Heart right ventricle (tissue), 16 donors: ENCODE results near the gene PRKCQ. TPM values are rescaled to one million over a fixed set of nuclear protein-coding genes. Genes with fewer than 3 reads are reported as not detected.

Experiments used
- ATAC-seq, 8 donors: fragments of 200-7000 bp; cut with Tn5 transposase; one replicate each; pipeline ENCODE4 v1.9.1; 2020; ENCODE audit warnings: mild to moderate bottlenecking in 8 of 8, moderate library complexity in 8 of 8, moderate number of reproducible peaks in 1 of 8
- DNase-seq, 2 donors: peaks; one replicate each; pipeline ENCODE4 v3.0.0-alpha.2; 2020
- H3K27ac ChIP-seq, 10 donors: fragments of 200-600 bp; sonication (generic) in 2 of 10; one replicate each; pipeline versions ENCODE4 v1.5.0 to v1.8.0; 2020 to 2022; ENCODE audit warnings: mild to moderate bottlenecking in 3 of 10
- H3K27me3 ChIP-seq, 7 donors: fragments of 200-600 bp; one replicate each; pipeline ENCODE4 v1.8.0; 2021 to 2022; ENCODE audit warnings: mild to moderate bottlenecking in 2 of 7
- H3K36me3 ChIP-seq, 9 donors: fragments of 200-600 bp; sonication (generic) in 1 of 9; one replicate each; pipeline versions ENCODE4 v1.5.0 to v1.8.0; 2020 to 2022; ENCODE audit warnings: mild to moderate bottlenecking in 2 of 9
- H3K4me1 ChIP-seq, 9 donors: fragments of 200-600 bp; sonication (generic) in 1 of 9; one replicate each; pipeline versions ENCODE4 v1.5.0 to v1.8.0; 2020 to 2022; ENCODE audit warnings: mild to moderate bottlenecking in 4 of 9
- H3K4me3 ChIP-seq, 10 donors: fragments of 200-600 bp; sonication (generic) in 2 of 10; one replicate each; pipeline versions ENCODE4 v1.5.0 to v1.8.0; 2020 to 2022; ENCODE audit warnings: mild to moderate bottlenecking in 7 of 10, moderate library complexity in 2 of 10
- H3K9me3 ChIP-seq, 11 donors: fragments of 200-600 bp in 10 of 11; sonication (generic) in 2 of 11; one replicate each; pipeline versions ENCODE4 v1.5.0 to v1.8.0; 2013 to 2022; ENCODE audit warnings: mild to moderate bottlenecking in 2 of 11, control low read depth in 1 of 11, moderate library complexity in 1 of 11
- WGBS, 2 donors: extraction: QIAGEN DNeasy Blood & Tissue Kit; methylation state at CpG; one replicate each; pipeline ENCODE4 v1.1.7; 2013; ENCODE audit warnings: inconsistent platforms in 1 of 2; 5-methylcytosine and 5-hydroxymethylcytosine counted together
- intact Hi-C, 10 donors: fragments of 100-400 bp; cut with DNase I; formaldehyde crosslinking; loops; one replicate each; pipeline versions ENCODE4 v1.11.1 to v1.14.2; 2022
- polyA plus RNA-seq, 2 donors: library from polyadenylated mRNA; stranded (reverse); fragments of 200-250 nt; gene quantifications; one replicate each; pipeline ENCODE4 v1.2.3, GENCODE V29; 2013
- total RNA-seq, 10 donors: library from RNA; stranded (reverse); fragmentation: NEBNext Ultra II Directional in 3 of 10; extraction: Animal tissue kit (Norgen Biotek cat#: 25700) in 3 of 10; gene quantifications; one replicate each; pipeline versions ENCODE4 v1.2.1 to v1.2.4, GENCODE V29; 2021 to 2023
- TF ChIP-seq, protein P1 (sequence below), 9 donors: fragments of 200-600 bp; sonication (generic) in 2 of 9; IDR thresholded peaks; one replicate each; pipeline versions ENCODE4 v1.5.0 to v1.8.0; 2021 to 2022; ENCODE audit warnings: antibody characterized with exemption in 9 of 9, mild to moderate bottlenecking in 5 of 9, moderate library complexity in 1 of 9
- donor health status: Arrhythmogenic right ventricular cardiomyopathy.
- donor health status: ischemic (EF 13 %, LVEDD 7.1; RV severe dilation, severe dysfunction).
- donor health status: healthy with polysubstance abuse.
- donor health status: DM: no; HTN: yes; CAD: no.
- donor health status: DM: no; HTN: no; CAD: no.
- donor health status: ischemic (EF 25% LVEDD 6.9; RV normal size, moderate dysfunction).
- donor health status: ischemic (EF 25% LVEDD 5.7; RV mildly dilated, moderate dysfunction).
- donor health status: healthy.
- donor health status: DM: yes; HTN: yes; CAD: no.
- donor health status: Ischemic cardiomyopathy.
- donor health status: ischemic (EF 35%, LVEDD 5.7; RV mildly dilated, moderate dysfunction).
- donor health status: nonischemic (EF 11% LVEDD 7.7; RV severe dilation, severe dysfunction).
- donor health status: DM: yes; HTN: yes; CAD: no.
- donor health status: PGD.
- donor health status: ischemic (EF 29% LVEDD 5.4; RV normal size, mild dysfunction).
- donor health status: nonischemic (EF 23%, LVEDD 6.1; RV moderate dilation, normal function).

Gene PRKCQ
- total and polyA plus RNA-seq, 12 donors = 0.04 to 2.0 (median 0.27) TPM; not detected in 2

DNA sequence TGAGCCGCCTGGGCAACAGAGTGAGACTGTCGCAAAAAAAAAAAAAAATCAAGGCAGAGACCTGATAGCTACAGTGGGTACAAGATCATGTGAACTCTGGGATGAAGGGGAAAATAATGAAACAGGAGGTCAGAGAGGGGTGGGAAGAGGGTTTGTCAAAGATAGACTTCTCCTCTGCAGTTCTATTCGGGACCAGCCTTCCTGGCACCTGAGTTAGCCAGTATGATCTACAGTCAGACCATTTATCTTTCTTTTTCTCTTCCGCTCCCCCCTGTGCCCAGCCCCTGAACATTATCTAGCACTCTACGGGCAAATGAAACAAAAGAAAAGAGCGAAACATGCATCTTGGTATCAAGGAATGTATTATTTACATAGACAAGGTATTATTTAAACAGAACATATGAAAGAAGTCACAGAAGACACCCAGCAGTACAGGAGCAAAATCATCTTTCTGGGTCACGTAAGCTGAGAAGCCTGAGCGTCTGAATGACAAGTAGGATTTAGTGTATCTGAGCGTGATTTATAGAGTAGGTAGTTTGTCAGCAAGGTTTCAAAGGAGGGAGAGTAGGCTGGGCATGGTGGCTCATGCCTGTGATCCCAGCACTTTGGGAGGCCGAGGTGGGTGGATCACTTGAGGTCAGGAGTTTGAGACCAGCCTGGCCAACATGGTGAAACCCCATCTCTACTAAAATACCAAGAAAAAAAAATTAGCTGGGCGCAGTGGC, 109.0 kb downstream of the PRKCQ start:
- H3K9me3 ChIP-seq = peaks cover 0 to 3% (median 0%) of the 10 kb centered on the region in 11 donors
- no peaks in the 10 kb centered on the region for H3K36me3 ChIP-seq
- peaks cover 0 to 17% (median 8%) of the 10 kb centered on the region in 7 donors for H3K27me3 ChIP-seq
- 91 to 93% methylated on average over 11 of the region's 11 CpGs for WGBS, 2 donors
- H3K4me1 ChIP-seq = peaks cover 0 to 27% (median 0%) of the 10 kb centered on the region in 9 donors
- H3K4me3 ChIP-seq = no peak overlapping the region
- no peak overlapping the region for H3K27ac ChIP-seq
- TF ChIP-seq, protein P1, sequence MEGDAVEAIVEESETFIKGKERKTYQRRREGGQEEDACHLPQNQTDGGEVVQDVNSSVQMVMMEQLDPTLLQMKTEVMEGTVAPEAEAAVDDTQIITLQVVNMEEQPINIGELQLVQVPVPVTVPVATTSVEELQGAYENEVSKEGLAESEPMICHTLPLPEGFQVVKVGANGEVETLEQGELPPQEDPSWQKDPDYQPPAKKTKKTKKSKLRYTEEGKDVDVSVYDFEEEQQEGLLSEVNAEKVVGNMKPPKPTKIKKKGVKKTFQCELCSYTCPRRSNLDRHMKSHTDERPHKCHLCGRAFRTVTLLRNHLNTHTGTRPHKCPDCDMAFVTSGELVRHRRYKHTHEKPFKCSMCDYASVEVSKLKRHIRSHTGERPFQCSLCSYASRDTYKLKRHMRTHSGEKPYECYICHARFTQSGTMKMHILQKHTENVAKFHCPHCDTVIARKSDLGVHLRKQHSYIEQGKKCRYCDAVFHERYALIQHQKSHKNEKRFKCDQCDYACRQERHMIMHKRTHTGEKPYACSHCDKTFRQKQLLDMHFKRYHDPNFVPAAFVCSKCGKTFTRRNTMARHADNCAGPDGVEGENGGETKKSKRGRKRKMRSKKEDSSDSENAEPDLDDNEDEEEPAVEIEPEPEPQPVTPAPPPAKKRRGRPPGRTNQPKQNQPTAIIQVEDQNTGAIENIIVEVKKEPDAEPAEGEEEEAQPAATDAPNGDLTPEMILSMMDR (IDR thresholded peaks at IDR 0.05) = no peak
- ATAC-seq = no peak
- DNase-seq = no peak
- intact Hi-C loops = no loop called here

DNA sequence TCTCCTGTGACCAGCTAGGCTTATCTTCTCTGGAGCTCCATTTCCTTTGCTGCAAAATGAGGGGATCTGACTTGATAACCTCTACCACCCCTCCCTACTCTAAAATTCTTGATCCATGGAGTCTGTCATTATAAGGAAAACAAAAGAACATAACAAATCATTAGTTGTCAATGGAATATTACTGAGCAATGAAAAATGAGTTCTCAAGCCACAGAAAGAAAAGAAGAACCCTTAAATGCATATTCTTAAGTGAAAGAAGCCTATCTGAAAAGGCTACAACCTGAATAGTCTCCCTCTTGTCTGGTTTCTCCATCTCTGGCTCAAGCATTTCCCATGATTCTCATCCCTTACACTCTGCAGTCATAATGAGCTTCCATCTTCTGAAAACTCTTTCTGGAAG, 110.4 kb downstream of the PRKCQ start:
- DNase-seq = no peak
- H3K9me3 ChIP-seq = peaks cover 0 to 3% (median 0%) of the 10 kb centered on the region in 11 donors
- H3K27me3 ChIP-seq = peaks cover 0 to 21% (median 8%) of the 10 kb centered on the region in 7 donors
- intact Hi-C loops = no loop called here
- no peak overlapping the region for H3K4me3 ChIP-seq
- TF ChIP-seq, protein P1 (IDR thresholded peaks at IDR 0.05) = no peak
- H3K36me3 ChIP-seq = no peaks in the 10 kb centered on the region
- H3K4me1 ChIP-seq = peaks cover 0 to 27% (median 0%) of the 10 kb centered on the region in 9 donors
- H3K27ac ChIP-seq = no peak overlapping the region
- no peak for ATAC-seq

DNA sequence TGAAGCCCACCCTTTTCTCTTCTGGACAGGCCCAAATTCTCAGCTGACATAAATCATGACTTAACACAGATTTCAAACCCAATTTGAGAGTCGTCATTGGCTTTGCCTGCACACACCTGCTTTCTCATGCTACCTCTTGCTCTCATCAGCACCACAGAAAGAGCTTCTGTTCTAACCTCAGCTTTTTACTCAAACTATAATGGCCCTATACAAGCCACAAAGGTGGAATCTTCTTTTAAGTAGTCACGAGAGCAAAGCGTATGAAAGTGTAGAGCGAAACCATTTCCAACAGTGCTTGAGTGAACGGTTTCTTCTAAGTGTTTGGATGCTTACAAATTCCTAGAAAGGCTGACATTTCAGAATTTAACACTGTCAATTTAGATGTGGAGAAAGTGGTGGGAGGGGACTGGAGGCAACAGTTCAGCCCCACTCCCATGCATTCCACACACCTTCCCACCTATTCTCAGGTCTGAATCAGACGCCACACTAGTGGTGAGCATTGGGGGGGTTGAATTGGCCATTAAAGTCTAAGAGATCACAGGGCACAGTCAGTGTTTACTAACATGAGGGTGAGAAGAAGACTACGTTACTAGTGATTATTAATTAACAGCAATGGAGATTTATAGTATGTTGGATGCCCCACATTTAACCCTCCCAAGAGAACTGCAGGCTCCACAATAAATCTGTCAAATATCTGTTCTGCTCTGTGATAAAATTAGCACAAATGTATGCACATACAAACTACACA, 114.0 kb downstream of the PRKCQ start:
- 84 to 86% methylated on average over 7 of the region's 7 CpGs for WGBS, 2 donors
- peaks cover 0 to 21% (median 14%) of the 10 kb centered on the region in 7 donors for H3K27me3 ChIP-seq
- intact Hi-C loops = no loop called here

DNA sequence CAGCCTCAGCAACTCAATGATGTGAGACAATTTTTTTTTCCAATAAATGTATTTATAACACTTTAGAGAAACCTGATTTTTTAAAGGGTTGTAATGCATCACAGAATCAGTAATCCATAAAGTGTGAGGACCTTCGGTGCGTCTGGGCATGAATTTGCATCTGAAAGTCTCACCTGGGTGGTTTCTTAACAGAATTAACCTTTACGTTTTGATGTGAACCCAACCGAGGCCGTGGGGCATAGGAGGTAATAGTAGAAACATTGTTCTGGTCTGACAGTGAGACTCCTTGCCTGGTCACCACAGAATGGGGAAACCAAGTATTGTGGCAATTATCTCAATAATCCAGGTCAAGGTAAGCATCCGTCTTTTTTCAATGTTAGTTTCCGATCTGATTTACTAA, 114.6 kb downstream of the PRKCQ start:
- H3K4me3 ChIP-seq = no peak overlapping the region
- no peaks in the 10 kb centered on the region for H3K4me1 ChIP-seq
- H3K9me3 ChIP-seq = peaks cover 0 to 3% (median 0%) of the 10 kb centered on the region in 11 donors
- DNase-seq (no peak), ATAC-seq (no peak)
- no peak overlapping the region for H3K27ac ChIP-seq
- H3K27me3 ChIP-seq = peaks cover 0 to 20% (median 11%) of the 10 kb centered on the region in 7 donors
- peaks cover 0 to 7% (median 0%) of the 10 kb centered on the region in 9 donors for H3K36me3 ChIP-seq
- 74 to 76% methylated on average over 7 of the region's 7 CpGs for WGBS, 2 donors
- TF ChIP-seq, protein P1 (IDR thresholded peaks at IDR 0.05) = no peak
- intact Hi-C loops = no loop called here

More for the DNA sequence above, 114.0 kb downstream of the PRKCQ start:
- no peak overlapping the region for H3K27ac ChIP-seq
- H3K4me1 ChIP-seq = no peaks in the 10 kb centered on the region
- ATAC-seq (no peak), DNase-seq (no peak)
- H3K9me3 ChIP-seq = peaks cover 0 to 3% (median 0%) of the 10 kb centered on the region in 11 donors
- TF ChIP-seq, protein P1 (IDR thresholded peaks at IDR 0.05) = no peak
- H3K36me3 ChIP-seq = peaks cover 0 to 7% (median 0%) of the 10 kb centered on the region in 9 donors
- H3K4me3 ChIP-seq = no peak overlapping the region
